MM.1S (cell line): ENCODE data around the gene C1QTNF6.

Experiments
- DNase-seq: peaks from one replicate; pipeline ENCODE4 v3.0.0-alpha.2; 2015
- H2AFZ ChIP-seq: fragments of 300-600 bp; sonication (generic); 2 replicates; pipeline ENCODE4 v1.6.0; 2016; ENCODE audit warnings: antibody characterized with exemption, low read length
- H3F3A ChIP-seq: fragments of 300-600 bp; sonication (generic); 2 replicates; pipeline ENCODE4 v1.6.1; 2016; ENCODE audit warnings: mild to moderate bottlenecking, antibody characterized with exemption, low read length, moderate library complexity, mixed read lengths; ENCODE audit not compliant: insufficient read depth
- H3K27ac ChIP-seq: fragments of 300-600 bp; sonication (generic); 2 replicates; pipeline ENCODE4 v1.5.1; 2016; ENCODE audit warnings: mild to moderate bottlenecking, low read length
- H3K27me3 ChIP-seq: fragments of 300-600 bp; sonication (generic); replicated peaks from 2 replicates; pipeline ENCODE4 v1.6.0; 2016; ENCODE audit warnings: low read length; ENCODE audit not compliant: insufficient read depth
- H3K36me3 ChIP-seq: fragments of 300-600 bp; sonication (generic); replicated peaks from 2 replicates; pipeline ENCODE4 v1.6.1; 2016; ENCODE audit warnings: mild to moderate bottlenecking, low read length, mixed read lengths; ENCODE audit not compliant: insufficient read depth
- H3K4me1 ChIP-seq: fragments of 300-600 bp; sonication (generic); 2 replicates; pipeline ENCODE4 v1.6.1; 2016; ENCODE audit warnings: low read length, mixed read lengths
- H3K4me2 ChIP-seq: fragments of 300-600 bp; sonication (generic); 2 replicates; pipeline ENCODE4 v1.6.0; 2016; ENCODE audit warnings: low read depth, low read length
- H3K4me3 ChIP-seq: fragments of 300-600 bp; sonication (generic); 2 replicates; pipeline ENCODE4 v1.5.1; 2016; ENCODE audit warnings: low read length, mixed read lengths
- H3K79me2 ChIP-seq: fragments of 300-600 bp; sonication (generic); 2 replicates; pipeline ENCODE4 v1.6.1; 2016; ENCODE audit warnings: mixed run types, low read length, mixed read lengths
- H3K9ac ChIP-seq: fragments of 300-600 bp; sonication (generic); 2 replicates; pipeline ENCODE4 v1.6.1; 2016; ENCODE audit warnings: low read length, mixed read lengths
- H3K9me2 ChIP-seq: fragments of 300-600 bp; sonication (generic); replicated peaks from 2 replicates; pipeline ENCODE4 v1.6.1; 2016; ENCODE audit warnings: mild to moderate bottlenecking, low read length, mixed read lengths; ENCODE audit not compliant: insufficient read depth
- H3K9me3 ChIP-seq: fragments of 300-600 bp; sonication (generic); replicated peaks from 2 replicates; pipeline ENCODE4 v1.6.1; 2016; ENCODE audit warnings: mild to moderate bottlenecking, low read length, mixed read lengths; ENCODE audit not compliant: insufficient read depth
- H4K20me1 ChIP-seq: fragments of 300-600 bp; sonication (generic); 2 replicates; pipeline ENCODE4 v1.6.1; 2016; ENCODE audit warnings: mild to moderate bottlenecking, low read length, moderate library complexity, mixed read lengths; ENCODE audit not compliant: insufficient read depth
- EZH2 ChIP-seq: fragments of 300-600 bp; sonication (generic); optimal IDR thresholded peaks from 2 replicates; pipeline ENCODE3; 2017; ENCODE audit warnings: low read depth, mild to moderate bottlenecking, antibody characterized with exemption, low read length, mixed read lengths
- EZH2phosphoT487 ChIP-seq: fragments of 300-600 bp; sonication (generic); IDR thresholded peaks from 2 replicates; pipeline ENCODE4 v1.6.1; 2018; ENCODE audit warnings: antibody characterized with exemption, low read length
- TF ChIP-seq, protein P1 (sequence below): fragments of 300-600 bp; sonication (generic); IDR thresholded peaks from 2 replicates; pipeline ENCODE4 v1.5.1; 2016; ENCODE audit warnings: antibody characterized with exemption, low read length, mixed read lengths

C1QTNF6 gene

DNA sequence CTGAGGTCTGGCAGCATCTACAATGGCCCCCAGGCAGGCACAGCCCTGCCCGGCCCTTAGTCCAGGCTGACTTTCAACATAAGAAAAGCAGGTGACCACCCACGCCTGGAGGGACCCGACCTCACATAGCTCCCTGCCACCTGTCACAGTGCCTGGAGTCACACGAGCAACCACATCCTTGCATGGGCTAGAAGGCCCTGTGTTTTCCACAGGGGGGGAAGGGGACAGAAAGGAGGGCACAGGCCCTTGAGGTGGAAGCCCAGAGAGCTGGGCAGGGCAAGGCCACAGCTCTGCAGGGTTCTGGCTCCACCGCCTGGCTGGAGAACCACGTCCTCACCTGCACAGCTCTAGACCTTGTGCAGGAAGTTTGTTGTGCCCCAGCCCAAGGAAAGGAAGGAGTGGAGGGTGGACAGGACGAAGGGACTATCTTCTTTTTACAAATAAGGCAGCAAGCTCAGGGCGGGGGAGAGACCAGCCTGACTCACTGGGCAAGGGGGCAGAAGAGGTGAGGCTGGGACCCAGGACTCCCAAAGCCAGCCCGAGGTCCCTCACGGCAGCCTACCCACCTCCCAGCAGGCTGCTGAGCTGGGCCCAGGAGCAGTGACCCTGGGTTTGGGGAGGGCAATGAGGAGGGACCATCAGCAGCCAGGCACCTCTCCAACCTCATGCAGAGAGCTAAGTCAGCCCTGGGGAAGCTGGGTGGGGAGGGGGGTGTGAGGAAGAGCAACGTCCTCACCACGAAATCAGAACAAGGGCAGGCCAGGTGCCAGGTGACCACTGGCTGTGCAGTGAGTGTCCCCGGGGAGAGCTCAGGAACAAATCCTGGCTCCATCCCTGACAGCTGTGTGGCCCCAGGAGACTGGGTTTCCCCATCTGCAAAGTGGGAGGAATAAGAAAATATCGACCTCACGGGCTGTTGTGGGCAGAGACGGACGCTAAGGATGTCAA lies 4.3 kb downstream of the C1QTNF6 start:
- no peak overlapping the region for H3K4me2 ChIP-seq
- no peak overlapping the region for H3K4me3 ChIP-seq
- no peaks in the 10 kb centered on the region for H4K20me1 ChIP-seq
- no peak for TF ChIP-seq EZH2
- TF ChIP-seq EZH2phosphoT487, result no peak
- TF ChIP-seq, protein P1, sequence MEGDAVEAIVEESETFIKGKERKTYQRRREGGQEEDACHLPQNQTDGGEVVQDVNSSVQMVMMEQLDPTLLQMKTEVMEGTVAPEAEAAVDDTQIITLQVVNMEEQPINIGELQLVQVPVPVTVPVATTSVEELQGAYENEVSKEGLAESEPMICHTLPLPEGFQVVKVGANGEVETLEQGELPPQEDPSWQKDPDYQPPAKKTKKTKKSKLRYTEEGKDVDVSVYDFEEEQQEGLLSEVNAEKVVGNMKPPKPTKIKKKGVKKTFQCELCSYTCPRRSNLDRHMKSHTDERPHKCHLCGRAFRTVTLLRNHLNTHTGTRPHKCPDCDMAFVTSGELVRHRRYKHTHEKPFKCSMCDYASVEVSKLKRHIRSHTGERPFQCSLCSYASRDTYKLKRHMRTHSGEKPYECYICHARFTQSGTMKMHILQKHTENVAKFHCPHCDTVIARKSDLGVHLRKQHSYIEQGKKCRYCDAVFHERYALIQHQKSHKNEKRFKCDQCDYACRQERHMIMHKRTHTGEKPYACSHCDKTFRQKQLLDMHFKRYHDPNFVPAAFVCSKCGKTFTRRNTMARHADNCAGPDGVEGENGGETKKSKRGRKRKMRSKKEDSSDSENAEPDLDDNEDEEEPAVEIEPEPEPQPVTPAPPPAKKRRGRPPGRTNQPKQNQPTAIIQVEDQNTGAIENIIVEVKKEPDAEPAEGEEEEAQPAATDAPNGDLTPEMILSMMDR, result no peak
- no peaks in the 10 kb centered on the region for H3K36me3 ChIP-seq
- no peak overlapping the region for H3K9ac ChIP-seq
- DNase-seq, result no peak
- 0 out of 2 replicates have a peak, but pooled peaks cover 7% of the 10 kb centered on the region for H3F3A ChIP-seq
- H2AFZ ChIP-seq, result no peak overlapping the region
- peaks cover 8% of the 10 kb centered on the region; the same call in 1 of the 2 replicates for H3K4me1 ChIP-seq
- peaks cover 4% of the 10 kb centered on the region; the same call in 1 of the 2 replicates for H3K27me3 ChIP-seq
- H3K9me3 ChIP-seq, result no peaks in the 10 kb centered on the region
- no peaks in the 10 kb centered on the region for H3K79me2 ChIP-seq
- H3K27ac ChIP-seq, result no peak overlapping the region
- H3K9me2 ChIP-seq, result no peaks in the 10 kb centered on the region

DNA sequence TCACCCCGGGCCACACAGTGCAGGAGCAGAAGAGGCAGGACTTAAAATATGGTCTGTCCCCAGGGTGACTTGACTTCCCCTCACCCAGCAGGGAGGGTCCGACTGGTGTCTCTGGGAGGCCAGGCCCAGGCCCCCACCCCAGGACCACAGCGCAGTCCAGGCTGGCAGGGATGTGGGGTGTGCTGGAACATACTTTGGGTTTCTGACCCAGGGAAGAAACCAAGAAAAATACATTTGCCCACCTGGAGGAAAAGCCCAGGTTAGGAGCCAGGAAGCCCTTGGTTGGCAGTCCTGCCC lies 5.2 kb downstream of the C1QTNF6 start:
- H3K4me1 ChIP-seq, result peaks cover 8% of the 10 kb centered on the region; the same call in 1 of the 2 replicates
- TF ChIP-seq, protein P1, result no peak
- TF ChIP-seq EZH2 (no peak), EZH2phosphoT487 (no peak)
- H3K9me2 ChIP-seq, result no peaks in the 10 kb centered on the region
- H3K36me3 ChIP-seq, result no peaks in the 10 kb centered on the region
- no peak overlapping the region for H2AFZ ChIP-seq
- peaks cover 12% of the 10 kb centered on the region; the same call in 1 of the 2 replicates for H3K27me3 ChIP-seq
- H3K9me3 ChIP-seq, result no peaks in the 10 kb centered on the region
- DNase-seq, result no peak
- no peaks in the 10 kb centered on the region for H3K79me2 ChIP-seq
- H3K27ac ChIP-seq, result no peak overlapping the region
- no peak overlapping the region for H3K4me3 ChIP-seq
- H3K4me2 ChIP-seq, result no peak overlapping the region
- no peak overlapping the region for H3K9ac ChIP-seq
- H3F3A ChIP-seq, result 0 out of 2 replicates have a peak, but pooled peaks cover 7% of the 10 kb centered on the region
- H4K20me1 ChIP-seq, result no peaks in the 10 kb centered on the region

DNA sequence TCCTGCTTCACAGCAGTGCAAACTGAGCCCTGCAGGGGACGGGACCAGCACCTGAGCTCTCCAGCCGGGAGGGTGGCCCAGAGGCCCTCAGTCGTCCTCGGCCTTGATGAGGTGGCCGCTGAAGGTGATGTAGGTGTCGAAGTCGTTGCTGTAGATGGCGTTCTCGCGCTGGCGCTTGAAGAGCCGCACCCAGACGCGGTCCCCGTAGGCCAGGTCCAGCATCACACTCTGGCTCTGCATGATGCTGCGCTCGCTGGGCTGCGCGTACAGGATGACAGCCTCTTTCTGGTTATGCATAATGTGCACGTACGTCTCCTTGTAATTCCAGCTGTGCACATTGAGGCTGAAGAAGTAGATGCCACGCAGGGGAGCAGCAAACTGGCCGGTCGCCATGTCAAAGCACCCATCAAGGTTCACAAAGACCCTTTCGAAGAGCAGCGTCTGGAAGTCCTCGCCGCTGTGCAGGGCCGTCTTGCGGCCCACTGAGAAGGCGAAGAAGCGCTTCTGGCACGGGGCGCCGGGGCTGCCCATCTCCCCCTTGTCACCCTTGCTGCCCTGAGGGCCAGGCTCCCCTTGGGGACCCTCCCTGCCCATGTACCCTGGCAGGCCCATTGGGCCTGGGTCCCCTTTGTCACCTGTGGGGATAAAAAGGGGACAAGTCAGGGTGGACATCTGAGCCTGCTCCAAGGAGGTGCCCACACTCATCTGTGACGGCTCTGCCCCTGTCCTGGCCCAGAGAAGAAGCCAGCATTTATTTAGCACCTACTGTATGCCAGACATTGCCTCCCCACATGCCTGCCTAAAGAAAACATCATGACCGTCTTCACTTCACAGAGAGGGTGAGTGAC lies 5.7 kb downstream of the C1QTNF6 start:
- H3K27ac ChIP-seq, result no peak overlapping the region
- H3K9me2 ChIP-seq, result no peaks in the 10 kb centered on the region
- 0 out of 2 replicates have a peak, but pooled peaks cover 7% of the 10 kb centered on the region for H3F3A ChIP-seq
- H3K4me1 ChIP-seq, result peaks cover 8% of the 10 kb centered on the region; the same call in 1 of the 2 replicates
- no peaks in the 10 kb centered on the region for H4K20me1 ChIP-seq
- TF ChIP-seq, protein P1, result no peak
- TF ChIP-seq EZH2phosphoT487, result no peak
- no peak for TF ChIP-seq EZH2
- H3K9me3 ChIP-seq, result no peaks in the 10 kb centered on the region
- DNase-seq, result no peak
- H3K4me2 ChIP-seq, result no peak overlapping the region
- H3K4me3 ChIP-seq, result no peak overlapping the region
- H3K27me3 ChIP-seq, result peaks cover 18% of the 10 kb centered on the region
- H3K36me3 ChIP-seq, result no peaks in the 10 kb centered on the region
- no peak overlapping the region for H2AFZ ChIP-seq
- H3K79me2 ChIP-seq, result no peaks in the 10 kb centered on the region
- H3K9ac ChIP-seq, result no peak overlapping the region
